Upper lobe of left lung (tissue), 4 donors: ENCODE data around the gene LRRC3C.

Experiments
- POLR2A ChIP-seq, 4 donors: fragments of 450-650 bp; IDR thresholded peaks; one replicate each; pipeline ENCODE4 v1.5.1; 2016 to 2017; ENCODE audit warnings: antibody characterized with exemption in 4 of 4, mild to moderate bottlenecking in 2 of 4
- POLR2AphosphoS5 ChIP-seq, 2 donors: sonication (generic); formaldehyde crosslinking; IDR thresholded peaks; one replicate each; pipeline ENCODE4 v1.5.1; 2017; ENCODE audit warnings: antibody characterized with exemption in 2 of 2
- TF ChIP-seq, protein P1 (sequence below), 6 experiments: fragments of 450-650 bp in 4 of 6; fragments of 200-600 bp in 2 of 6; sonication (generic) in 2 of 6; IDR thresholded peaks; one replicate each; pipeline ENCODE4 v1.5.1; 2016 to 2019; ENCODE audit warnings: antibody characterized with exemption in 6 of 6

DNA sequence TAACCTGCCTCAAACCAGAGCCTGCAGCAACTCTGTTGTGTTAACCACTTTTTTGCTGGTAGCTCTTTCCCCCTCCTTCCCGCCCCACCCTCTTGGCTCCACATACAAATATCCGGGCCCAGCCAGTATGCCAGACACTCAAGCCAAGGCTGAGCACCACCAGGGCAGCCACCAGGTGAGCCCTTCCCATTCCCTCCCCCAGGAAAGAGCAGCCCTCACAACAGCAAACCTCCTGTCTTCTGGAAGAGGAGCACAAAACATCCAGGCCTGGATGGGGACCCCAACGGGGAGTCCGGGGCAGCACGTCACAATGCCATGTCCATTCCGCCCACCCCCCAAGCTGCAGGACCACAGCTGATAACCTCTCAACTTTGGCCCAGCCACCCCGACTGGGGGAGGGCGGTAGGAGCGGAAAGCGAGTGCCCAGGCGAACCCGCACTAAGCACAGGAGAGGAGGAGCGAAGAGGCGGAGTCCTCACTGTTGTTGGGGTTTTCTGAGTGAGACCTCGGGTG is 888 bp upstream of the LRRC3C start:
- TF ChIP-seq, protein P1, sequence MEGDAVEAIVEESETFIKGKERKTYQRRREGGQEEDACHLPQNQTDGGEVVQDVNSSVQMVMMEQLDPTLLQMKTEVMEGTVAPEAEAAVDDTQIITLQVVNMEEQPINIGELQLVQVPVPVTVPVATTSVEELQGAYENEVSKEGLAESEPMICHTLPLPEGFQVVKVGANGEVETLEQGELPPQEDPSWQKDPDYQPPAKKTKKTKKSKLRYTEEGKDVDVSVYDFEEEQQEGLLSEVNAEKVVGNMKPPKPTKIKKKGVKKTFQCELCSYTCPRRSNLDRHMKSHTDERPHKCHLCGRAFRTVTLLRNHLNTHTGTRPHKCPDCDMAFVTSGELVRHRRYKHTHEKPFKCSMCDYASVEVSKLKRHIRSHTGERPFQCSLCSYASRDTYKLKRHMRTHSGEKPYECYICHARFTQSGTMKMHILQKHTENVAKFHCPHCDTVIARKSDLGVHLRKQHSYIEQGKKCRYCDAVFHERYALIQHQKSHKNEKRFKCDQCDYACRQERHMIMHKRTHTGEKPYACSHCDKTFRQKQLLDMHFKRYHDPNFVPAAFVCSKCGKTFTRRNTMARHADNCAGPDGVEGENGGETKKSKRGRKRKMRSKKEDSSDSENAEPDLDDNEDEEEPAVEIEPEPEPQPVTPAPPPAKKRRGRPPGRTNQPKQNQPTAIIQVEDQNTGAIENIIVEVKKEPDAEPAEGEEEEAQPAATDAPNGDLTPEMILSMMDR (IDR thresholded peaks at IDR 0.05), result no peak
- TF ChIP-seq POLR2AphosphoS5 (IDR thresholded peaks at IDR 0.05) (peak in 1 of 2 donors; percentile 34), POLR2A (IDR thresholded peaks at IDR 0.05) (peak in 1 of 4 donors; percentile 48)
